PC-3 (cell line): Measurements from ENCODE around the gene IRF2. TPM values are rescaled to one million over a fixed set of nuclear protein-coding genes. Genes with fewer than 3 reads are reported as not detected.

Experiments used
- ATAC-seq: fragments of 200-7000 bp; cut with Tn5 transposase; 2 replicates; pipeline ENCODE4 v1.9.1; 2020; ENCODE audit warnings: mild to moderate bottlenecking, moderate library complexity
- BruUV-seq: library from RNA; stranded (reverse); fragments of 400-500 nt; replicated peaks from 2 replicates; lab custom pipeline; 2021; lab: Mats Ljungman, UMichigan
- CTCF ChIA-PET: fragments of 300-600 bp; sonication (Branson Sonifier 250); formaldehyde crosslinking; loops from one replicate; lab custom pipeline; 2022; ENCODE audit warnings: antibody characterized with exemption; lab: Charles Lee
- POLR2A ChIA-PET: fragments of 300-600 bp; sonication (Branson Sonifier 250); formaldehyde crosslinking; loops from one replicate; lab custom pipeline; 2022; ENCODE audit warnings: antibody characterized with exemption; ENCODE audit not compliant: unreplicated experiment; lab: Charles Lee
- DNase-seq: peaks from one replicate; pipeline ENCODE4 v3.0.0-alpha.2; 2015
- H2AFZ ChIP-seq: fragments of 300-600 bp; sonication (generic); 2 replicates; pipeline ENCODE4 v1.6.0; 2016; ENCODE audit warnings: antibody characterized with exemption, low read length
- H3F3A ChIP-seq: fragments of 300-600 bp; sonication (generic); one replicate; pipeline ENCODE4 v1.6.0; 2017; ENCODE audit warnings: antibody characterized with exemption, low read length, control low read depth, mild to moderate bottlenecking; ENCODE audit not compliant: unreplicated experiment
- H3K27ac ChIP-seq: fragments of 300-600 bp; sonication (generic); 2 replicates; pipeline ENCODE4 v1.5.1; 2016; ENCODE audit warnings: mild to moderate bottlenecking, low read length
- H3K27me3 ChIP-seq: fragments of 300-600 bp; sonication (generic); 2 replicates; pipeline ENCODE4 v1.6.1; 2016; ENCODE audit warnings: low read length, mixed read lengths
- H3K36me3 ChIP-seq: fragments of 300-600 bp; sonication (generic); 2 replicates; pipeline ENCODE4 v1.6.1; 2016; ENCODE audit warnings: low read depth, mixed run types, low read length, mixed read lengths
- H3K4me1 ChIP-seq: fragments of 300-600 bp; sonication (generic); 2 replicates; pipeline ENCODE4 v1.5.1; 2016; ENCODE audit warnings: low read length; ENCODE audit not compliant: insufficient read depth
- H3K4me2 ChIP-seq: fragments of 300-600 bp; sonication (generic); 2 replicates; pipeline ENCODE4 v1.6.0; 2016; ENCODE audit warnings: low read length
- H3K4me3 ChIP-seq: fragments of 300-600 bp; sonication (generic); 2 replicates; pipeline ENCODE4 v1.5.1; 2016; ENCODE audit warnings: mild to moderate bottlenecking, low read length, mixed read lengths
- H3K79me2 ChIP-seq: fragments of 300-600 bp; sonication (generic); 2 replicates; pipeline ENCODE4 v1.6.1; 2017; ENCODE audit warnings: low read length, mixed read lengths
- H3K9ac ChIP-seq: fragments of 300-600 bp; sonication (generic); 2 replicates; pipeline ENCODE4 v1.6.0; 2016; ENCODE audit warnings: mild to moderate bottlenecking, low read length
- H3K9me2 ChIP-seq: fragments of 300-600 bp; sonication (generic); replicated peaks from 2 replicates; pipeline ENCODE4 v1.6.1; 2016; ENCODE audit warnings: mixed run types, low read length, mixed read lengths
- H3K9me3 ChIP-seq: fragments of 300-600 bp; sonication (generic); 2 replicates; pipeline ENCODE4 v1.6.1; 2016; ENCODE audit warnings: low read length, mixed read lengths
- H4K20me1 ChIP-seq: fragments of 300-600 bp; sonication (generic); 2 replicates; pipeline ENCODE4 v1.6.1; 2016; ENCODE audit warnings: low read length, mixed read lengths
- CTCF ChIP-seq: fragments of 300-600 bp; sonication (generic); conservative IDR thresholded peaks from 2 replicates; pipeline ENCODE4 v1.5.1; 2017; ENCODE audit warnings: antibody characterized with exemption, low read depth, mild to moderate bottlenecking, low read length
- EZH2 ChIP-seq: fragments of 300-600 bp; sonication (generic); IDR thresholded peaks from one replicate; pipeline ENCODE4 v1.6.1; 2017; ENCODE audit warnings: antibody characterized with exemption, mild to moderate bottlenecking, low read length; ENCODE audit not compliant: unreplicated experiment
- EZH2phosphoT487 ChIP-seq: fragments of 300-600 bp; sonication (generic); IDR thresholded peaks from 2 replicates; pipeline ENCODE4 v1.6.1; 2018; ENCODE audit warnings: mild to moderate bottlenecking, antibody characterized with exemption, low read length, borderline replicate concordance
- intact Hi-C: fragments of 100-400 bp; cut with micrococcal nuclease; formaldehyde crosslinking; loops from 2 replicates; pipeline ENCODE4 v1.9.0; 2023
- total RNA-seq: library from RNA; depleted of rRNA; stranded (reverse); fragments of >200 nt; gene quantifications from 2 replicates; pipeline ENCODE4 v1.2.3, GENCODE V29; 2014

The IRF2 gene
- total RNA-seq, 1 experiment from 2014 or later: 7.7 TPM

- Histone ChIP-seq H3K36me3 (no peaks in the 10 kb centered on the region), H3K4me3 (no peak overlapping the region), H2AFZ (no peak overlapping the region), H3K4me1 (peaks cover 26% of the 10 kb centered on the region), H3K27ac (no peak overlapping the region), H3K9me3 (no peaks in the 10 kb centered on the region), H4K20me1 (no peaks in the 10 kb centered on the region), H3K27me3 (no peaks in the 10 kb centered on the region), H3K9me2 (no peaks in the 10 kb centered on the region), H3K4me2 (no peak overlapping the region), H3F3A (no peaks in the 10 kb centered on the region), H3K9ac (no peak overlapping the region), H3K79me2 (no peaks in the 10 kb centered on the region)
- ATAC-seq (no peak), DNase-seq (no peak)
- ChIA-PET CTCF (no interaction called here), POLR2A (no interaction called here)
- intact Hi-C loops: no loop called here
- no TSS peak for BruUV-seq
- no peak for TF ChIP-seq EZH2
- TF ChIP-seq EZH2phosphoT487: no peak
- no peak for TF ChIP-seq CTCF
Observed at GRCh38 chr4:184351560-184352451, 122.5 kb downstream of the IRF2 start.

GRCh38 chr4:184350964-184351363, 123.4 kb downstream of the IRF2 start:
- BruUV-seq: no TSS peak
- ATAC-seq (no peak), DNase-seq (no peak)
- H3K27ac ChIP-seq: no peak overlapping the region
- intact Hi-C loops: no loop called here
- no peaks in the 10 kb centered on the region for H3F3A ChIP-seq
- H4K20me1 ChIP-seq: no peaks in the 10 kb centered on the region
- H3K9me2 ChIP-seq: no peaks in the 10 kb centered on the region
- H2AFZ ChIP-seq: no peak overlapping the region
- TF ChIP-seq EZH2phosphoT487 (no peak), EZH2 (no peak), CTCF (no peak)
- peaks cover 24% of the 10 kb centered on the region for H3K4me1 ChIP-seq
- H3K9ac ChIP-seq: no peak overlapping the region
- H3K27me3 ChIP-seq: no peaks in the 10 kb centered on the region
- ChIA-PET POLR2A (no interaction called here), CTCF (no interaction called here)
- H3K4me2 ChIP-seq: no peak overlapping the region
- H3K36me3 ChIP-seq: no peaks in the 10 kb centered on the region
- H3K9me3 ChIP-seq: no peaks in the 10 kb centered on the region
- no peak overlapping the region for H3K4me3 ChIP-seq
- no peaks in the 10 kb centered on the region for H3K79me2 ChIP-seq

GRCh38 chr4:184350213-184350817, 124.0 kb downstream of the IRF2 start:
- no TSS peak for BruUV-seq
- Histone ChIP-seq H3K79me2 (no peaks in the 10 kb centered on the region), H4K20me1 (no peaks in the 10 kb centered on the region), H3K4me1 (peaks cover 19% of the 10 kb centered on the region), H3K4me2 (no peak overlapping the region), H3F3A (no peaks in the 10 kb centered on the region), H3K4me3 (no peak overlapping the region), H3K27me3 (no peaks in the 10 kb centered on the region), H3K9ac (no peak overlapping the region), H3K36me3 (no peaks in the 10 kb centered on the region), H3K9me3 (no peaks in the 10 kb centered on the region), H3K9me2 (no peaks in the 10 kb centered on the region), H3K27ac (no peak overlapping the region), H2AFZ (no peak overlapping the region)
- POLR2A ChIA-PET: no interaction called here
- ATAC-seq (no peak), DNase-seq (no peak)
- intact Hi-C loops: no loop called here
- TF ChIP-seq EZH2phosphoT487 (no peak), CTCF (no peak), EZH2 (no peak)
- CTCF ChIA-PET: no interaction called here
